Measurements from ENCODE around the gene ZFHX3. TPM values are rescaled to one million over a fixed set of nuclear protein-coding genes. Genes with fewer than 3 reads are reported as not detected.

The ZFHX3 gene
- polyA plus RNA-seq, 1 experiment: 2.2 TPM

DNA sequence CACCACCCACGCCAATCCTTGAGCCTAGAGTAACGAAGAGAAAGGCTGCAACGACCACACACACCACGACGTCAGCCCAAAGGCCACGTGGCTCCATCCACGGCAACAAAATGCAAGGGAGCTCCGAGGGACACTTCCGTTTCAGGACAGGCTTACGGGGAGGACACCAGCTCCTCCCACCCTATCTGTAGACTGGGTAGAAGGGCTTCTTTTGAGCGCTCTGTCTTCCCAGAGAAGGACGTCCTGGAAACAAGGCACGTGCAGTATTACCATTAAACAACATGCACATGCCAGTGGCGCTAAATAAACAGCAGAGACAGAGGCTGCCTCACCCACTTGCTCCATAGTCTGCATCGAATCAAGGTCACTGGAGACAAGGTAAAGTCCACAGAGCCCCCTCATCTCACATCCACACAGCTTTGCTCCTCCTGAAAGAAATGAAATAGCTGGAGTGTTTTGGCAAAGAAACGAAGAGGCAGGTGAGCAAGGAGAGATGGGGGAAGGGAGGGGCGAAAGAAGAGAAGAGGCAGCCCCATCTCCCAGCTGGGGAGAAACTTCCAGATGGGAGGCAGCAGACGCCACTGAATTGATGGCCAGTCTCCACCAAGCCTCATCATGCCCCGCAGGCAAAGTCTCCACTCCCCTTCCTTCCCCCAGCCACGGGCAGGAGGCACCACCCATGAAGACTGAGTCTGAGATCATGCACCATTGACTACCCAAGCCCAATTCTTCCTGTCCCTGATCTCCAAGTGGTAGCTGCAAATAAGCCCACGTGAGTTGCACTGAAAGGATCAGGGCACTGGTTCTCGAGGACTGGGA lies 24.0 kb downstream of the ZFHX3 start:
- Histone ChIP-seq H3K36me3 (ENCODE audit: control insufficient read depth, insufficient read depth, low read length) (0 out of 2 replicates have a peak, but pooled peaks cover 2% of the 10 kb centered on the region), H3K27me3 (ENCODE audit: control insufficient read depth, insufficient read depth, low read length) (no peaks in the 10 kb centered on the region), H3K4me3 (ENCODE audit: low read depth, low read length) (no peak overlapping the region)
- CTCF ChIA-PET: interaction anchor here (0.6 to 2.0 kb wide), 2 partner anchors 139 to 191 kb away, joined by 3 to 4 read pairs; no protein-coding TSS in a partner anchor
- TF ChIP-seq, protein P1, sequence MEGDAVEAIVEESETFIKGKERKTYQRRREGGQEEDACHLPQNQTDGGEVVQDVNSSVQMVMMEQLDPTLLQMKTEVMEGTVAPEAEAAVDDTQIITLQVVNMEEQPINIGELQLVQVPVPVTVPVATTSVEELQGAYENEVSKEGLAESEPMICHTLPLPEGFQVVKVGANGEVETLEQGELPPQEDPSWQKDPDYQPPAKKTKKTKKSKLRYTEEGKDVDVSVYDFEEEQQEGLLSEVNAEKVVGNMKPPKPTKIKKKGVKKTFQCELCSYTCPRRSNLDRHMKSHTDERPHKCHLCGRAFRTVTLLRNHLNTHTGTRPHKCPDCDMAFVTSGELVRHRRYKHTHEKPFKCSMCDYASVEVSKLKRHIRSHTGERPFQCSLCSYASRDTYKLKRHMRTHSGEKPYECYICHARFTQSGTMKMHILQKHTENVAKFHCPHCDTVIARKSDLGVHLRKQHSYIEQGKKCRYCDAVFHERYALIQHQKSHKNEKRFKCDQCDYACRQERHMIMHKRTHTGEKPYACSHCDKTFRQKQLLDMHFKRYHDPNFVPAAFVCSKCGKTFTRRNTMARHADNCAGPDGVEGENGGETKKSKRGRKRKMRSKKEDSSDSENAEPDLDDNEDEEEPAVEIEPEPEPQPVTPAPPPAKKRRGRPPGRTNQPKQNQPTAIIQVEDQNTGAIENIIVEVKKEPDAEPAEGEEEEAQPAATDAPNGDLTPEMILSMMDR (IDR thresholded peaks at IDR 0.05; ENCODE audit: insufficient read depth, low read depth, low read length): no peak
- DNase-seq (ENCODE audit: low read depth): no peak
- POLR2A ChIA-PET: no interaction called here

DNA sequence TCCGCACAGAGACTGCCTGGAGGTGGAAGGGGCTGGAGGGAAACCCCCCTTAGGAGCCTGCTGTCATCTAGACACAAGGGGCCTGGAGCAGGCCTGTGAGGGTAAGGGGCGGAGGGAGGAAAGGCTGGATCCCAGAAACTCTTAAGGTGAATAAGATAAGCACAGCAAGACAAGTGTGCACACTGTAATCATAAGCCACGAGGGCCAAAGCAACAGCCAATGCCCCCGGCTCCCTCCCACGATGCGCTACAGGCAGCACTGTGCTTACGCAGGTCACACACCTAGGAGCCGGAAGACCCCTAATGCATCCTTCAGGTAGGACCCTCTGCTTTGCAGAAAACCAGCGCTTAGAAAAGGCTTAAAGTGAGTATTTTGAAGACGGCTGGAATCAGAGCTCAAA lies 24.6 kb downstream of the ZFHX3 start:
- ChIA-PET CTCF (interaction anchor here (0.6 to 2.0 kb wide), 3 partner anchors 19 to 191 kb away, joined by 3 to 4 read pairs (median 3); no protein-coding TSS in a partner anchor), POLR2A (no interaction called here)
- DNase-seq (ENCODE audit: low read depth): no peak
- no peak overlapping the region for H3K4me3 ChIP-seq (ENCODE audit: low read depth, low read length)
- 0 out of 2 replicates have a peak, but pooled peaks cover 2% of the 10 kb centered on the region for H3K36me3 ChIP-seq (ENCODE audit: control insufficient read depth, insufficient read depth, low read length)
- H3K27me3 ChIP-seq (ENCODE audit: control insufficient read depth, insufficient read depth, low read length): no peaks in the 10 kb centered on the region
- TF ChIP-seq, protein P1 (IDR thresholded peaks at IDR 0.05; ENCODE audit: insufficient read depth, low read depth, low read length): no peak

DNA sequence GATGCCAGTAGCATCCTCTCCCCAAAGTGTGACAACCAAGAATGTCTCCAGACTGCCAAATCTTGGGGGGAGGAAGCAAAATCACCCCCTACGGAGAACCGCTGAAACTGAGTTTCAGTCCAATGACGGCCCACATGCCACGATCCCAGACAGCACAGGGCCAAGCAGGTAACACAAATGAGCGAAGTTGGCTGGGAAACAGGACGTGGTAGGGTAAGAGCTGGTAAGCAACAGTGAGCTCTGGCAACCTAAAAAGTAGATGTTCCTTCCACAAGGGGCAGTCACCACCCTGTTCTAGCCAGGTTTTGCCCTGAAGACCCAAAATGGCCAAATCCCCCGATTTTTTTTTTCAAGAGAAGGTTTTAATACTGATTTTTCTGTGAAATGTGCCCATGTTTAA lies 25.4 kb downstream of the ZFHX3 start:
- ChIA-PET CTCF (interaction anchor here (0.6 to 2.0 kb wide), 3 partner anchors 18 to 204 kb away, joined by 3 to 4 read pairs (median 4); no protein-coding TSS in a partner anchor), POLR2A (no interaction called here)
- Histone ChIP-seq H3K36me3 (ENCODE audit: control insufficient read depth, insufficient read depth, low read length) (0 out of 2 replicates have a peak, but pooled peaks cover 2% of the 10 kb centered on the region), H3K27me3 (ENCODE audit: control insufficient read depth, insufficient read depth, low read length) (no peaks in the 10 kb centered on the region), H3K4me3 (ENCODE audit: low read depth, low read length) (no peak overlapping the region)
- TF ChIP-seq, protein P1 (IDR thresholded peaks at IDR 0.05; ENCODE audit: insufficient read depth, low read depth, low read length): no peak
- no peak for DNase-seq (ENCODE audit: low read depth)

DNA sequence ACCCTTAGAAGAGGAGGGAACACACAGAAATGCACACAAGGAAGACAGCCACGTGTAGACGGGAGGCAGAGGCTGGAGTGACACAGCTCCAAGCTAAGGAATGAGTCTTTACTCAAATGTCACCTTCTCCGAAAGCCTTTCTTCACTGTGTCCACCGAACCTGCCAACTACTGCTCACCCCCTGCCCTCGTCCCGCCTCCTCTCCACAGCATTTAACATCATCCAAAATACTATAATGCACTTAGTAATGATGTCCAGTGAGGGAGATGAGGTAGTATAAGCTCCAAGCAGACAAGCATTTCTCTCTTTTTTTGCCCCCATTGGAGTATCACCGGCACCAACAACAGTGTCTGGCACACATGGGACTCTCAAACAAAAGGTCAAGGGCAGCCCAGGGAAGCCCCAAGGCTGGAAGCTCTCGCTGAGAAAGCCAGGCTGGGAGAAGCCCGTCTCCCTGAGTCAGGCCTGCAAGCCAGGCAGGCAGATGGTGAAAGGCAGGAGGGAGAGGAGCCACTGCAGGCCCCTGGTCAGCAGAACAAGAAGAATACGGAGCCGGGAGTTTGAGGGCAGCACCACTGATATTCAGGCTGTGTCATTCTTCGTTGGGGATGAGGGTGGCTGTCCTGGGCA lies 25.9 kb downstream of the ZFHX3 start:
- ChIA-PET POLR2A (no interaction called here), CTCF (interaction anchor here (0.6 to 1.7 kb wide), 3 partner anchors 10 to 204 kb away, joined by 3 to 4 read pairs (median 4); no protein-coding TSS in a partner anchor)
- DNase-seq (ENCODE audit: low read depth): no peak
- TF ChIP-seq, protein P1 (IDR thresholded peaks at IDR 0.05; ENCODE audit: insufficient read depth, low read depth, low read length): no peak
- Histone ChIP-seq H3K4me3 (ENCODE audit: low read depth, low read length) (no peak overlapping the region), H3K36me3 (ENCODE audit: control insufficient read depth, insufficient read depth, low read length) (0 out of 2 replicates have a peak, but pooled peaks cover 2% of the 10 kb centered on the region), H3K27me3 (ENCODE audit: control insufficient read depth, insufficient read depth, low read length) (no peaks in the 10 kb centered on the region)

DNA sequence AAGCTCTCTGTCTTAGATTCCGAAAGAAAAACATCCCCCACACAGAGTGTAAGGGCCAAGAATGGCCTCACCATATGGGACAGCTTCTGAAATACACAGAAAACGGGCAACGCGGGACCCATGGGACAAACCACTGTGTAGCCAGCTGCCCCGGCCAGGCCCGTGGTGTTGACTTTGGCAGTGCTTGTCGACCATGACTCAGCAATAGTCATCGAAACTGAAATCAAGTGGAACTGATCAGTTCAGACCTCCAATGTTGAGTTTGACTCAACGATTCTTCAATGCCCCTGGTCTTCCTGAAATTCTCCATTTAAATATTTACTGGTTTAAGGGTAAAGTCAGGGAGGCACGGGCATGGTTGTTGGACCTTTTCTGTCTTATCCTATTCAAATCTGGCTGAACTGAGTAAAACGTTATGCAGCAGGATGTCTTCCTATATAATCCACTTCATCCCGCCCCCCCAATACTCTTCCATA lies 27.5 kb downstream of the ZFHX3 start:
- Histone ChIP-seq H3K27me3 (ENCODE audit: control insufficient read depth, insufficient read depth, low read length) (no peaks in the 10 kb centered on the region), H3K36me3 (ENCODE audit: control insufficient read depth, insufficient read depth, low read length) (0 out of 2 replicates have a peak, but pooled peaks cover 2% of the 10 kb centered on the region), H3K4me3 (ENCODE audit: low read depth, low read length) (no peak overlapping the region)
- no peak for DNase-seq (ENCODE audit: low read depth)
- POLR2A ChIA-PET: no interaction called here
- TF ChIP-seq, protein P1 (IDR thresholded peaks at IDR 0.05; ENCODE audit: insufficient read depth, low read depth, low read length): no peak
- CTCF ChIA-PET: interaction anchor here (0.7 to 1.7 kb wide), 4 partner anchors 11 to 188 kb away, joined by 3 to 5 read pairs (median 4); no protein-coding TSS in a partner anchor
